ENCODE data around the gene SLCO1A2.
A peak's percentile ranks its signal among the peaks of the same experiment; 100 is the strongest.

The SLCO1A2 gene

DNA sequence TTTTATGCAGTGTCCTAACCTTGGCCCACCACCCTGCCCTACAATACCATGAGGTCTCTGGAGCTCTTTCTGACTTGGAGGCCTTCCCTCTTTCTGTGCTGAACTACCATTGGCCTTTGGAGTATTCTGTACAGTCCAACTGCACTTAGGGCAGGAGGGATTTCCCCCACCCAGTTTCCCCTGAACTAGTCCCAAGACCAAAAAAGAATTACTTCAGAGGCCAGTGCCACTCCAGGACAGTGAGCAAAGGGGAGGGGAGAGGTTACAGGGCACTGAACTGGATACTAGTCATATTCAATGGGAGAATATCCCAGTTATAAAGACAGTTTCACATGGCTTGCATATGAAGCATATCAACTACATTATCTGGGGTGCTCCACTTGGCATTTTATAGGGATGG lies 6.1 kb downstream of the SLCO1A2 start:
- no peak for FAIRE-seq

DNA sequence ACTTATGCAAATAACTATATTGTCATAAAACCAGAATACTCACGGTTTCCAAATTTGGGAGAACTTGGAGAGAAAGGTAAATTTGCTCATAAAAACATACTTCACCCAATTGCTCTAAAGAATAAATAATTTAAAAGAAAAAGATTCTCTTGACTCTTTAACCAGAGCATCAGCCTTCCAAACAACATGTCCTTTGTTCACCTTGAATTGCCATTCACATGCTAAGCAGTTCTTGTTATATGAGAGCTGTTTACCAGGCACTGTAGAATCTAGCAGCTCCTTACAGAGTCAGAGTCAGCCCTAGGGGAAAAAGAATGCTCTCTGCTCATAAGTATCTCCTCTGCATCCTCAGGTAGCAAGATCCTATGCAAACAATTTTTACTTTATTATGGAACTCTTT lies 10.2 kb downstream of the SLCO1A2 start:
- FAIRE-seq: no peak

DNA sequence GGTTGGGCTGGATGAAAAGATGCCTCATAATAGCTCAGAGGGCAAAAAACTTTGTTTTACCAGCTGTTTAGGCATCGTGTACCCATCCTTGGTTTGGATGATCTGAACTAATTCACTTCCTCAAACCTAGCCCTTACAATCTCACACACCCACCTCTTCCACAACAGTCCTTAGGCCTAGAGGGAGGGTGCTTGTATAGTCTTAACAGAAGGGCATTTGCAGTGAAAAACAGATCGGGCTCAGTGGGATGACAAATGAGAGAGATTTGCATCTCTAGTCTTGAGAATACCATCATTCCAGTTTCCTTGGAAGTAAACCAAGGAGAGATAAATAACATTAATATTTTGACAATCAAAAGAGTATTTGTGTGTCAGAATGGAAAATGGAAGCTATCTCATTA lies 11.0 kb downstream of the SLCO1A2 start:
- no peak for FAIRE-seq

DNA sequence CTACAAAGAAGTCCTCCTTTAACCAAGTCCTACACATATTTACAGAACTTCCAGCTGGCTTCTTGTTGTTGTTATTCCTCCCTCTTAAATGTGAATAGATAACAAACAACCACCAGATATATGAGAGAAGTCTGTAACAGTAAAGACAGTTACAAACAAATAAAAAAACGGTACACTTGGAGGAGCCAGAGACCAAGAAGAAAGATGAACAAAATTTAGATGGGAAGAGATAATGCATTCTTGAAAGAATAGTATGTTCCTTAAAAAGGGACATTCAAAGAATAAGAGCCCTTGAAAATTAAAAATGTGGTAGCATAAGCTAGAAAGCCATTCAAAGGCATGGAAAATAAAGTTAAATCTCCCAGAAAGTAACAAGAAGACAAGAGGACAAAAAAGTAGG lies 25.9 kb downstream of the SLCO1A2 start:
- FAIRE-seq: no peak

DNA sequence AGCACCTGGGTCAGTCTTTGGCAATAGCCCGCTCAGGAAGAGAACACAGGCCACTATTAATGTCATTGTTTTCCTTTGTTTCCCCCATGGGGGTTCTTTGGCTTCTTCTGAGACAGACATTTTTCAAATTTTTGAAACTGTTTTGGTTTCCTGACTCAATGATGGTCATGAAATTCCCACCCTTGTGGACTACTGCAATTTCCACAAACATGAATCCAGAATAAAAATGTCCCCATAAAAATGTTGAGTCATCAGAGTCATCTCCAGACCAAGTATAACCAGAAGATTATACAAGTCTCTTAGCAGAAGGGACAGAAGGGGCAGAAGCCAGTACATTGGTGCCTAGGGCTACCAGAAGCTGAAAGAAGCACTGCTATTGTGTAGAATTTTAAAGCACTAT lies 29.1 kb downstream of the SLCO1A2 start:
- no peak for FAIRE-seq

DNA sequence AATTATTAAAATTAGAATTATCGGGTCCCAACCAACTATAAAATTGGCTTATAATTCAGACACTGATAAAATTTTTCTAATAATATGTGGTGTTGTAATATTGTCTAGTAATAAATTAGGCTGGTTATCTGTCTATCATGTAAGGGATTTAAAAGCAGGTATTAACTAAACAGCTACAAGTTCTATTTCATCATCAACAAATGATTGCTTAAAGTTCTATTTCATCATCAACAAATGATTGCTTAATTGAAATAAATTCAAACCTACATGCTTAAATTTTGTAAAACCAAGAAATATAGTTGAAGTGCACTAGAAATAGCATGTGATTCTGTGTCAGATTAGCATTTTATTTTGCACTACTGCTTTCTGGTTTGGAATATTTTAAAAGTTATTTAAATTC lies 34.1 kb downstream of the SLCO1A2 start:
- no peak for FAIRE-seq

DNA sequence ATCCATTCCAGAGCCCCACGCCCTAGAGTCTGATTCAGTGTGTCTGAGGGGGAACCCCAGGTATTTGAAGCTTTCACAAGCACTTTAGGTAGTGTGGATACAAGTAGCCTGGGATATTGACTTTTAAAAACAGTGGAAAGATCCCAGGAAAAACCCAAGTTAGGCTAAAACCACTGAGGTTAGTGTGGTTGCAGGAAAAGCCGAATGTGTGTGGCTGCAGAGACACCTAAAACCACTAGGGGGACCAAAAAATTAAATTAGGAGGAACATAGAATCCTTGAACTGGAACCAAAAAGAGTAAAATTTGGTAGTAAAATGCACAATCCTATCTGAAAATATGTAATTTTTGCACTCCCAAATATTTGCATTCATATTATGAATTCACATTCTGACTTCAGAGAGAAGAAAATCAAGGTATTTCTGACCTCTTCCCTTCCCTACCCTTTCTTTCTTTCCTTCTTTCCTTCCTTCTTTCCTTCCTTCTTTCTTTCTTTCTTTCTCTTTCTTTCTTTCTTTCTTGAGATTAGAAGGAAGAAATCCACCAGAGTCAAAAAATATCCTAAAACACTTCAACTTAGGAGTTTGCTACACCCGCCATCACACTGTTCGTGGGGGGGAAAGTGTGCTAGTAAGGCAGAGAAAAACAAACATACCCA lies 37.8 kb downstream of the SLCO1A2 start:
- FAIRE-seq: no peak

DNA sequence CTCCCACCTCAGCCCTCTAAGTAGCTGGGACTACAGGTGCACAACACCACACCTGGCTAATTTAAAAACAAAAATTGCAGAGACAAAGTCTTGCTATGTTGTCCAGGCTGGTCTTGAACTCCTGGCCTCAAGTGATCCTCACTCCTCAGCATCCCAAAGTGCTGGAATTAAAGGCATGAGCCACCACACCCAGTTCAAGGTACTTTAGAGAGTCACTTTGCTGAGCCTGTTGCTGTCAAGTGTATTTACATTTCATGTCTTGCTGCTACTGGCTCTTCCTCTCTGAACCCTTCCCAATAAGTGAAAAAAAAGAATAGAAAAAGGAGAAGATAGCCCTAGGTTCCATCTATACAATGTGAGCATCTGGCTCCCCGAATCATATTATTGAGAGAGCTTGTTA lies 38.4 kb downstream of the SLCO1A2 start:
- FAIRE-seq: no peak

DNA sequence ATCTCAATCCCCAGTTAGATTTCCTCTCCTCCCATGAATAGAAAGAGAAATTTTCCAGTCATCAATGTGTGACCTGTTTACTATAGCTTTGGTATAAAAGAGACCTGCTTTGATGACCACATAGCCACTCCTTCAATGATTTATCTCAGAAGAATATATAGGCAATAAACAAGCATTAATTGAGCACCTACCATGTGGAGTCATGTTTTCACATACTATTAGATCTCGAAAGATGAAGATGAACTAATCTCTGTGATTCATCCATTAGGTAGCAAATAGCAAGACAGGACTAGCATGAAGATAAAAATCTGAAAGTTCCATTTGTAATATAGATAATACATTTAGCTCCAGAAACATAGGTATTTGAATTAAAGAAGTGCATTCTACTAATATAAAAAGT lies 40.5 kb downstream of the SLCO1A2 start:
- FAIRE-seq: no peak

DNA sequence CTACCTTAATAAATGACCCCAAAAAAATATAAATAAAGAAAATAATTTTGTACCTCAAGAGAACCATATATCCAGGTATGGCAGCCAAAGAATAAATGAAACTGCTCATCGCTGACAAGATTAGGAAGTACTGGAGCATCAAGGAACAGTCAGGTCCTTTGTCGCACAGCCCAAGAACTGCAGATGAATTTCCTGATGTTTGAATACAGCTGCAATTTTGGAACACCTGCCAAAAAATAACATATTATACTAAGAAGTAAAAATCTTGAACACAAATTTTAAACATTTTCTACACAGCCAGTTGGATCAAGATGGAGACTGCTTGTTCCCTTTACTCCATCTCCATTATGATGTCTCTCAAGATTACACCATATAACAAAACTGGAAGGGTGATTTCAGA lies 42.6 kb downstream of the SLCO1A2 start:
- no peak for FAIRE-seq

DNA sequence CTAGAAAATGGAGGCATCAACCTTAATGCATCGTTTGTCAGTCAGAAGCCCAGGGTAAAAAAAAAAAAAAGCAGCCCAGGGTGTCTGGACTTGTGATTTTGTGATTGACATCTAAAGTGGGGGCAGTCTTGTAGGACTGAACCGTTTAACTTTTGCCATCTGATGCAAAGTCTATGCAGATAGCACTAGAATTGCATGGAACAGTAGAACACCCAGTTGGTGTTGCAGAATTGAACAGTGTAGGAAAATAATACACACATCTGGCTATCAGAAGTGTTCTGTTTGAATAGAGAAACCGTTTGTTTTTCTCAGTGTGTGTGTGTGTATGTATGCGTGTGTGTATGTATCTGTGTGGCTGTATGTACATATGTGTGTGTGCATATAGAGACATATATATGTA lies 45.0 kb downstream of the SLCO1A2 start:
- FAIRE-seq: no peak

DNA sequence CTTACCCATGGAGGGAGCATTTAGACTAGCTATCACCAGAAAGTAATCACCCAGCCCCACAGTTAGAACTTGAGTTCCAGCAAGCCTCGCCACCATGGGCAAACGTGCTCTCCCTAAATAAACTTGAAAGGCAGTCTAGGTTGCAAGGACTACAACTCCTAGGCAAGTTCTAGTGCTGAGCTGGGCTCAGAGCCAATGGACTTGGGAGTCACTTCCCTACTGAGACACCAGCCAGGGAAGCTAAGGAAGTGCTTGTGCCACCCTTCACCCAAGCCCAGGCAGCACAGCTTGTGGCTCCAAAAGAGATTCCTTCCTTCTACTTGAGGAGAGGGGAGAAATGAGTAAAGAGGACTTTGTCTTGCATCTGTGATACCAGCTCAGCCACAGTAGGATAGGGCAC lies 57.9 kb downstream of the SLCO1A2 start:
- no peak for FAIRE-seq

DNA sequence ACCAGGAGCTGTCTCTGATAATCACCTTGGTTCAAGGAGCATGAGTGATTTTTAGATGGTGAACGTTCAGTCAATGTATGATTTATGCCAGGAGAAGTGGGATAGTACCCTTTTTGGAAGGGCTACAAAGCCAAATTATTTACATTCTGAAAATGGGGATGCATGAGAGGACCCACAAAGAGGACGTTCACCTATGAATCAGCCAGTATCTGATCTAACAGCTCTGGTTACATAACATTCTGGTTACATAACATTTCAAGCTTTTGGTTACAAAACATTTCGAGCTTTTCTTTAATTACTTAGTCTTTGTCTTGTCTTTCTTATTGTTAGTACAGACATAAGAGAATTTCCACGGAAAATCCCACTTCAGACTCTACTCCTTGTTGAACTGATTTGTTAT lies 68.8 kb downstream of the SLCO1A2 start:
- FAIRE-seq: no peak

DNA sequence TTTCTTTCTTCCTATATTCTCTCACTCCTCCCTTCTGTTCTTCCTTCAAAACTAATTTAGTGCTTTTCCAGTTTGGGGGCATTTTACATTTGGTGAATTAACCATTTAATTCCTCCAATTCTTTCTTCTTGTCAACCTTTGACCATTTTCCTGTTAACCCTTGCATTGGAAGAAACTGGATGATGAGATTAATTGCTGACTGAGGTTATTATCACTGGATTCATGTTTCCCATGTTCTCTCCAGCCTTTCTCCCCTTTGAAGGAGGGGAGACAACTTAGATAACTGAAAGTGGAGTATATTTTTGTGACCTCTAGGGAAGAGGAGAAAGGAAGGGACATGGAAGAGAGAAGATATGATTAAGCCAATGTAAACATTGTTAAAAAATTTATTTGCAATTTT lies 70.5 kb downstream of the SLCO1A2 start:
- no peak for FAIRE-seq

DNA sequence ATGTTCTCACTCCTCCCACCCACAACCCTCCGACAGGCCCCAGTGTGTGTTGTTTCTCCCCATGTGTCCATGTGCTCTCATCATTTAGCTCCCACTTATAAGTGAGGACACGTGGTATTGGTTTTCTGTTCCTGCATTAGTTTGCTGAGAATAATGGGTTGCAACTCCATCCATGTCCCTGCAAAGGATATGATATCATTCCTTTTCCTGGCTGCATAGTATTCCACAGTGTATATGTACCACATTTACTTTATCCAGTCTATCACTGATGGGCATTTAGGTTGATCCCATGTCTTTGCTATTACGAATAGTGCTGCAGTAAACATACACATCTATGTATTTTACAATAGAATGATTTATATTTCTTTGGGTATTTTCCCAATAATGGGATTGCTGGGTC lies 77.5 kb downstream of the SLCO1A2 start:
- no peak for FAIRE-seq

DNA sequence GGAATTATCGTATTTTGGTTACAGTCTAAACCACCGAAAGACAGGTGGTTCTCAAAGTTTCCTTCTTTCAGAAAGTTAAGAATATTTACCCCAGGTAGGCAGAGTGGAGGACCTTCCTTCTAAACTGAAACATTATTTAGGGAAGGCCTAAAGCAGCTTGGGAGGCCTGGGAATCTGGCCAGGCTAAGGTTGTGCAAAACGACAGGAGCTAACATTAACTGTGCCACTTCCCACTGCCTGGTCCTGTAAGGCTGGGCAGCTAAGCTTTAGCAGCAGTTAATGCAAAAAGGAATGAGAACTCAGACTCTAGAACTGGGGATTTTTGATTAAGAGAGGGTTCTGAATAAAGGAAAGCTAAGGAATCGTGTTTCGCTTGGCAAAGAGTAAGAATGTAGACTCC lies 82.6 kb downstream of the SLCO1A2 start:
- FAIRE-seq: no peak

DNA sequence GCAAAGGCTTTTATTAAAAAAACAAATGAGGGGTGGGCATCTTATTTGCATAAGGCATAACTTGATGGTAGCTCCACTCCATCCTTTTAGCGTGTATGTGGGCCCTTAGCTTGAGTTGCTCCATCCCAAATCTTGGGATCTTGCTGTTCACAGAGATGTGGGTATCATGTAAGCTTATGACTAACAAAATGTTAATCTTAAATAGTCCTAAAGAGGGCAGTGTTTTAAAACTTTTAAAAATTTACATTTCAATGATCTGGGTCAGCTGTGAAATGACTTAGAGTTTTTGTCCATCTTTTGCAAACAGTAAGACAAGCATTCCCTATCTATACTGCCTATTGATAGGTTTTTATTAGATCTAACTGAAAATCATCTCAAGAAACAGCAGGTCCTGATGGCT lies 86.0 kb downstream of the SLCO1A2 start:
- peak; percentile 80 for FAIRE-seq

DNA sequence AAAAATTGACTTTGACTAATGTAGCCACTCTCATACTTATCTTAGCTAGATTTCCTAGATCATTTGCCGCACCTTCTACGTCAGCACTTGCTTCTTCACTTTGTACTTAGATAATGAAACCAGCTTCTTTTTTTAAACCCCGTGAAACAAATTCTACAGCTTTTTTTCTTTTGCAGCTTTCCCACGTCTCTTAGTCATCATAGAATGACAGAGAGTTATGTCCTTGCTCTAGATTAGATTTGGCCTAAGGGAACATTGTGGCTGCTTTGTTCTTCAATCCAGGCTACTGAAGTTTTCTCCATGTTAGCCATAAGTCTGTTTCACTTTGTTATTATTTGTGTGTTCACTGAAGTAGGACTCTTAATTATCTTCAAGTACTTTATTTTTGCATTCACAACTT lies 94.9 kb downstream of the SLCO1A2 start:
- no peak for FAIRE-seq

DNA sequence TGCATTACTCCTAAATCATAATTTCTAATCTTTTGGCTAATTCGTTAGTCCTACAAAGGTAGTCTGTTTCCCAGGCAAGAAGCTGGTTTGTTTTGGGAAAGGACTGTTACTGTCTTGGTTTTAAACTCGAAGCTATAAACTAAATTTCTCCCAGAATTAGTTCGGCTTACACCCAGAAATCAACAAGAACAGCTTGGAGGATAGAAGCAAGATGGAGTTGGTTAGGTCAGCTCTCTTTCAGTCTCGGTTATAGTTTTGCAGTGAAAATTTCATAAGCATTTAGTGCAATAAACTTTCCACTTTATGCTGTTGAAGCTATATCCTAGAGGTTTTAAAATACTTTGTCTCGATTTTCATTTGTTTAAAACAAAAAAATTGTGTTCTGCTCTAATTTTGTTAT lies 100.3 kb downstream of the SLCO1A2 start:
- no peak for FAIRE-seq

DNA sequence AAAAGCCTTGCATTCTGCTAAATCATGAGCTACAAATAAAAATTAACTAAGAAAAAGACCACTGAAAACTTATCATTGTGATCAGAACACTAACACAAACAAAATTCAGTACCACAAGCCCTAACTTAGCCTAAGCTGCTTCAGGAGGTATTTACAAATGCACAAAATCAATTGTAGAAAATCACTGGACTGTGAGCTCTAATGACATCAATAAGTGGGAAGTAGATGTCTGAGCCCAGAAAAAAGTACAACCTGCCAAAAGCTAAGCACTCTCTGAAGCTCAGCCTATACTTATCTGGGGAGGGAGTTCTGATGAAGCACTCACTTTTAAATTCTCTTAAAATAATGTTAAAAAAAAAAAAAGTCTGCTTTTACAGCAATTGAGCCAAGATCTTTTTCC lies 110.8 kb downstream of the SLCO1A2 start:
- no peak for FAIRE-seq

DNA sequence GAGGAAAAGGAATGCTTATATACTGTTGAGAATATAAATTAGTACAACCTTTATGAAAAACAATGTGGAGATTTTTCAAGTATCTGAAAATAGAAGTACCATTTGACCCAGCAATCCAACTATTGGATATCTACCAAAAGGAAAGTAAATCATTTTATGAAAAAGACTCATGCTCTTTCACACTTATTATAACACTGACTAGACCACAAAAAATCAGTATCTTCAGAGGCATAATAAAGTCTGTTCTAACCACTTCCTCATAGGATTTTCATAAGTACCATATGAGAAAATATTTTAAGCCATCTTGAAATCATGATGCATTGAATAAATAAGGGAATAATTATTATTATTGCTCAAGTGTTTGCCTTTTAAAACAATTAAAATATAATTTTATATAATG lies 112.9 kb downstream of the SLCO1A2 start:
- FAIRE-seq: no peak

DNA sequence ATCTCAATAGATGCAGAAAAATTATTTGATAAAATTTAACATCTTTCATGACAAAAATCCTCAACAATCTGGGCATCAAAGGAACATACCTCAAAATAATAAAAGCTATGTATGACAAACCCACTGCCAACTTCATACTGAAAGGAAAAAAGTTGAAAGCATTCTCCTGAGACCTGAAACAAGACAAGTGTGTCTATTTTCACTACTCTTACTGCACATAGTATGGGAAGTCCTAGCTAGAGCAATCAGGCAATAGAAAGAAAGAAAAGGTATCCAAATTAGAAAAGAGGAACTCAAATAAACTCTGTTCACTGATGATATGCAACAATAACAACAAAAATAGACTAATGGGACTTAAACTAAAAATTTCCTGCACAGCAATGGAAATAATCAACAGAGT lies 113.6 kb downstream of the SLCO1A2 start:
- FAIRE-seq: no peak

DNA sequence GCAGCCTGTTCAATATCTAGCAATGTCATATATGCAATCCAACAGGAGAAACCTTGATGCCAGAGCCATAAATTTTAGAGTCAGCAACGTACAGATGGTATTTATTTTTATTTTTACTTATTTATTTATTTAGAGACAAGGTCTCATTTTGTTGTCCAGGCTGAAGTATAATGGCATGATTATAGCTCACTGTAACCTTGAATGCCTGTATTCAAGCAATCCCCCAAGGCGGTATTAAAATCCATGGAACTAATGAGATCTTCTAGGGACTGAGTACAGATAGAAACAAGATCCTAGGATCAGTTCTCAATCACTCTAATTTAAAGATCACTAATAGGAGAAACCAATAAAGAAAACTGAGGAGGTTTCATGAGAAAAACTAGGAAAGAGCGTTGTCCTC lies 114.5 kb downstream of the SLCO1A2 start:
- FAIRE-seq: no peak

DNA sequence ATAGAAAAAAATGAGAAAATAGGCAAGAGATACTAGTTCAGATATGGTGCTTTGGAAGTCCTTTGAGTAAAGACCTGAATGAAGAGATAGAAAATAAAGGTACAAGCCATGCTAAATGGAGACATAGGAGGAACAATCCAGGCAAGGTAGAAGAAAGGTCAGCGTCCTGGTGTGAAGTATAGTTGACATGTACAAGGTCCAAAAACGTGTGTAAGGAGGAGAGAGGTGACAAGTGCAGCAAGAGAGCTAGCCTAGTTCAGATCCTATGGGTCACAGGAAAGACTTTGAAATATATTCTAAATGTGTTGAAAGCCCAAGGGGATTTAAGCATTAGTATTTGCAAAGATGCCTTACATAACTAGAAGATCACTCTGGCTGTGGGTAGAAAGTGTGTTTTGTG lies 115.5 kb downstream of the SLCO1A2 start:
- FAIRE-seq: no peak

Measured in A204.1 (cell line).